Stromal cell of bone marrow (primary cell): ENCODE measurements around the gene NPR3.
A peak's percentile ranks its signal among the peaks of the same experiment; 100 is the strongest.

Source experiments
- DNase-seq: peaks from one replicate; pipeline ENCODE4 v3.0.0-alpha.2; 2012; ENCODE audit warnings: low read depth

Gene NPR3

GRCh38 chr5:32710550-32711361 is at the start of gene NPR3:
TSS of gene NPR3 (plus strand) at chr5:32711321. CDS start at chr5:32711777, 456 bp downstream.
- no peak for DNase-seq

- DNase-seq = no peak
Observed at GRCh38 chr5:32664523-32664922, 46.6 kb upstream of the NPR3 start.

- DNase-seq = no peak
Observed at GRCh38 chr5:32668552-32668951, 42.6 kb upstream of the NPR3 start.

GRCh38 chr5:32673272-32673671 is 37.8 kb upstream of the NPR3 start:
- no peak for DNase-seq

- DNase-seq = no peak
Observed at GRCh38 chr5:32677023-32677422, 34.1 kb upstream of the NPR3 start.

GRCh38 chr5:32678472-32678871 is 32.6 kb upstream of the NPR3 start:
- no peak for DNase-seq

- DNase-seq = no peak
Observed at GRCh38 chr5:32679218-32679617, 31.9 kb upstream of the NPR3 start.

- no peak for DNase-seq
Observed at GRCh38 chr5:32680183-32680582, 30.9 kb upstream of the NPR3 start.

- DNase-seq = no peak
Observed at GRCh38 chr5:32683125-32683524, 28.0 kb upstream of the NPR3 start.

GRCh38 chr5:32684260-32684659 is 26.9 kb upstream of the NPR3 start:
- no peak for DNase-seq

GRCh38 chr5:32686799-32687498 is 24.2 kb upstream of the NPR3 start:
- no peak for DNase-seq

GRCh38 chr5:32687499-32687831 is 23.7 kb upstream of the NPR3 start:
- no peak for DNase-seq

- no peak for DNase-seq
Observed at GRCh38 chr5:32690153-32690552, 21.0 kb upstream of the NPR3 start.

GRCh38 chr5:32690666-32691065 is 20.5 kb upstream of the NPR3 start:
- DNase-seq = no peak

GRCh38 chr5:32692036-32692746 is 18.9 kb upstream of the NPR3 start:
- DNase-seq = peak; percentile 51

GRCh38 chr5:32703957-32704356 is 7.2 kb upstream of the NPR3 start:
- no peak for DNase-seq

- no peak for DNase-seq
Observed at GRCh38 chr5:32707418-32707997, 3.6 kb upstream of the NPR3 start.

GRCh38 chr5:32708949-32709348 is 2.2 kb upstream of the NPR3 start:
- no peak for DNase-seq

GRCh38 chr5:32709750-32710549 is 1.2 kb upstream of the NPR3 start:
- peak; percentile 67 for DNase-seq

- DNase-seq = no peak
Observed at GRCh38 chr5:32711362-32711680, 200 bp downstream of the NPR3 start.

- no peak for DNase-seq
Observed at GRCh38 chr5:32711681-32712480, 760 bp downstream of the NPR3 start.
